WTC11 (cell line): ENCODE results near the gene UPF2.

Source experiments
- CREB1 ChIP-seq: sonication (generic); formaldehyde crosslinking; IDR thresholded peaks from 2 replicates; pipeline ENCODE4 v1.8.0; 2023; ENCODE audit warnings: mild to moderate bottlenecking, missing genetic modification reagents
- USF2 ChIP-seq: sonication (generic); formaldehyde crosslinking; IDR thresholded peaks from 2 replicates; pipeline ENCODE4 v1.8.1; 2023; ENCODE audit warnings: mild to moderate bottlenecking, missing genetic modification reagents, moderate library complexity
- TF ChIP-seq, protein P1 (sequence below): sonication (generic); formaldehyde crosslinking; IDR thresholded peaks from 2 replicates; pipeline ENCODE4 v1.8.1; 2022; ENCODE audit warnings: low read depth, mild to moderate bottlenecking, moderate library complexity, missing genetic modification reagents, borderline replicate concordance
- TF ChIP-seq, protein P2 (sequence below): fragments of 200-600 bp; IDR thresholded peaks from 2 replicates; pipeline ENCODE4 v1.8.0; 2022; ENCODE audit warnings: antibody characterized with exemption
- TF ChIP-seq, protein P3 (sequence below): fragments of 250-450 bp; sonication (Bioruptor Pico); IDR thresholded peaks from 2 replicates; pipeline ENCODE4 v1.8.0; 2021; ENCODE audit warnings: mild to moderate bottlenecking
- TF ChIP-seq, protein P4 (sequence below): sonication (generic); formaldehyde crosslinking; IDR thresholded peaks from 2 replicates; pipeline ENCODE4 v1.8.0; 2022; ENCODE audit warnings: mild to moderate bottlenecking, missing genetic modification reagents

- TF ChIP-seq USF2 (CRISPR knock-in tag) (no peak), CREB1 (CRISPR knock-in tag) (no peak)
- TF ChIP-seq, protein P1, sequence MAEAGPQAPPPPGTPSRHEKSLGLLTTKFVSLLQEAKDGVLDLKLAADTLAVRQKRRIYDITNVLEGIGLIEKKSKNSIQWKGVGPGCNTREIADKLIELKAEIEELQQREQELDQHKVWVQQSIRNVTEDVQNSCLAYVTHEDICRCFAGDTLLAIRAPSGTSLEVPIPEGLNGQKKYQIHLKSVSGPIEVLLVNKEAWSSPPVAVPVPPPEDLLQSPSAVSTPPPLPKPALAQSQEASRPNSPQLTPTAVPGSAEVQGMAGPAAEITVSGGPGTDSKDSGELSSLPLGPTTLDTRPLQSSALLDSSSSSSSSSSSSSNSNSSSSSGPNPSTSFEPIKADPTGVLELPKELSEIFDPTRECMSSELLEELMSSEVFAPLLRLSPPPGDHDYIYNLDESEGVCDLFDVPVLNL (CRISPR knock-in tag), result no peak
- TF ChIP-seq, protein P2, sequence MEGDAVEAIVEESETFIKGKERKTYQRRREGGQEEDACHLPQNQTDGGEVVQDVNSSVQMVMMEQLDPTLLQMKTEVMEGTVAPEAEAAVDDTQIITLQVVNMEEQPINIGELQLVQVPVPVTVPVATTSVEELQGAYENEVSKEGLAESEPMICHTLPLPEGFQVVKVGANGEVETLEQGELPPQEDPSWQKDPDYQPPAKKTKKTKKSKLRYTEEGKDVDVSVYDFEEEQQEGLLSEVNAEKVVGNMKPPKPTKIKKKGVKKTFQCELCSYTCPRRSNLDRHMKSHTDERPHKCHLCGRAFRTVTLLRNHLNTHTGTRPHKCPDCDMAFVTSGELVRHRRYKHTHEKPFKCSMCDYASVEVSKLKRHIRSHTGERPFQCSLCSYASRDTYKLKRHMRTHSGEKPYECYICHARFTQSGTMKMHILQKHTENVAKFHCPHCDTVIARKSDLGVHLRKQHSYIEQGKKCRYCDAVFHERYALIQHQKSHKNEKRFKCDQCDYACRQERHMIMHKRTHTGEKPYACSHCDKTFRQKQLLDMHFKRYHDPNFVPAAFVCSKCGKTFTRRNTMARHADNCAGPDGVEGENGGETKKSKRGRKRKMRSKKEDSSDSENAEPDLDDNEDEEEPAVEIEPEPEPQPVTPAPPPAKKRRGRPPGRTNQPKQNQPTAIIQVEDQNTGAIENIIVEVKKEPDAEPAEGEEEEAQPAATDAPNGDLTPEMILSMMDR, result no peak
- TF ChIP-seq, protein P3, sequence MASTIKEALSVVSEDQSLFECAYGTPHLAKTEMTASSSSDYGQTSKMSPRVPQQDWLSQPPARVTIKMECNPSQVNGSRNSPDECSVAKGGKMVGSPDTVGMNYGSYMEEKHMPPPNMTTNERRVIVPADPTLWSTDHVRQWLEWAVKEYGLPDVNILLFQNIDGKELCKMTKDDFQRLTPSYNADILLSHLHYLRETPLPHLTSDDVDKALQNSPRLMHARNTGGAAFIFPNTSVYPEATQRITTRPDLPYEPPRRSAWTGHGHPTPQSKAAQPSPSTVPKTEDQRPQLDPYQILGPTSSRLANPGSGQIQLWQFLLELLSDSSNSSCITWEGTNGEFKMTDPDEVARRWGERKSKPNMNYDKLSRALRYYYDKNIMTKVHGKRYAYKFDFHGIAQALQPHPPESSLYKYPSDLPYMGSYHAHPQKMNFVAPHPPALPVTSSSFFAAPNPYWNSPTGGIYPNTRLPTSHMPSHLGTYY (CRISPR knock-in tag), result no peak
- TF ChIP-seq, protein P4, sequence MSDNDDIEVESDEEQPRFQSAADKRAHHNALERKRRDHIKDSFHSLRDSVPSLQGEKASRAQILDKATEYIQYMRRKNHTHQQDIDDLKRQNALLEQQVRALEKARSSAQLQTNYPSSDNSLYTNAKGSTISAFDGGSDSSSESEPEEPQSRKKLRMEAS (CRISPR knock-in tag), result no peak
These were observed 120.7 kb downstream of the UPF2 start for GRCh38 chr10:11921800-11922392.
